Esophagus mucosa (tissue), 1 donor: ENCODE data around the gene CPM. TPM values are rescaled to one million over a fixed set of nuclear protein-coding genes. Genes with fewer than 3 reads are reported as not detected.
A peak's percentile ranks its signal among the peaks of the same experiment; 100 is the strongest.

Source experiments
- ATAC-seq: fragments of 200-7000 bp; cut with Tn5 transposase; one replicate; pipeline ENCODE4 v1.9.1; 2020
- total RNA-seq: library from RNA; stranded (reverse); gene quantifications from one replicate; pipeline ENCODE4 v1.2.4, GENCODE V29; 2023
- donor health status: DM: yes; HTN: yes; CAD: no.

Gene CPM
- total RNA-seq, 1 donor from 2014 or later: 8.2 TPM

GRCh38 chr12:68954811-68955210 is 21.8 kb upstream of the CPM start:
- ATAC-seq: no peak

DNA sequence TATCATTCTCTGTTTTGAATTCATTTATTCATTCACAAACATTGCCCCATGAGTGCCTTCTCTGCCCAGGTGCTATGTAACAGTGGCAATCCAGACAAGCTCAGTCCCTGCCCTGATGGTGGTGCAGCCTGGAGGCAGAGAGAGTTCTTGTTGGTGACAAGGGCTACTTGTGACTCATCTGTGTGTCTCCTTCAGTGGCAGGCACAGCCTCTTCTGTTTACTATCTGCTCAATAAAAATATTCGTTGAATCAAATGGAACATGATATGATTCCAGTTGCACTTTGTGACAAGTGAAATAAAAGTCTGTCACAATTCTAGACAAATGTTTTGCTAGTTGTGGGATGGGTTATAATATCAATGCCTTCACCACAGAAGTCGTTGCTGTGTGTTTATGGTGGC is 20.6 kb upstream of the CPM start:
- ATAC-seq: peak; percentile 60

DNA sequence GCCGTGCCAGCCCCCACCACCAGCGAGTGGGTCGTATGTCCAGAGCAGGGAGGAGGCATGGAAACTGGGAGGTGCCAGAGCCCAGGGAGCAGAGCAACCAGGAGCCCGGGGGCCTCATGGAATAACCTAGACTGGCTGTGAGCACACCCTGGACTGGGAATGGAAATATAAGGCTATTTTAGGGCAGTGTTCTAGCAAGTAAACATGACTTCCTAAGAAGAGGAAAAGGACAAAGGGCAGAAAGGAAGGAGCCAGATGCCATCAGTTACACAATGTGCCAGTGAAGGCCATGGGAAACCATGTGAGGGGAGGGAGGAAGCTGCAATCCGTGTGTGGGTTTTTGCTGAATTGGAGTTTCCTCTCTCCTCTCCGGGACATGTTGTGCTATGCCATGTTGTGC is 18.7 kb upstream of the CPM start:
- ATAC-seq: peak; percentile 31

DNA sequence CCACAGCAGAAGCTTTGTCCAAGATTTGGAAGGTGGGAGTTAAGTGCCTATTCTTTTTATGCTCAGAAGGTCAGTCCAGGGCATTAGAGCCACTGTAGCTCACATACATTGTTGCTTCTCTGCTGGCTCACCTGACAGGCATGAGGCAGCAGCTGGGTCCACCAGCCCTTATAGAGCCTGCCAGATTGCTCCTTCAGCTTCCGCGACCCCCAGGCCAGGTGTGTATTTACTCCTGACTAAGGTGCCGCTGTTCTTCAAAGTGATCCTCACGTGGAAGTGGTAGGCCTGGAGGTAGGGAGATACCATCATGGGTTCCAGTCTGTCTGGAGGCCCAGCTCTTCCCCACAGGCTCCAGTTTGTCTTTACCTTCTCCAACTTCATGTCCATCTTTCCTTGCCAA is 17.5 kb upstream of the CPM start:
- no peak for ATAC-seq

- no peak for ATAC-seq
These were observed 12.3 kb upstream of the CPM start for GRCh38 chr12:68945255-68945654.

DNA sequence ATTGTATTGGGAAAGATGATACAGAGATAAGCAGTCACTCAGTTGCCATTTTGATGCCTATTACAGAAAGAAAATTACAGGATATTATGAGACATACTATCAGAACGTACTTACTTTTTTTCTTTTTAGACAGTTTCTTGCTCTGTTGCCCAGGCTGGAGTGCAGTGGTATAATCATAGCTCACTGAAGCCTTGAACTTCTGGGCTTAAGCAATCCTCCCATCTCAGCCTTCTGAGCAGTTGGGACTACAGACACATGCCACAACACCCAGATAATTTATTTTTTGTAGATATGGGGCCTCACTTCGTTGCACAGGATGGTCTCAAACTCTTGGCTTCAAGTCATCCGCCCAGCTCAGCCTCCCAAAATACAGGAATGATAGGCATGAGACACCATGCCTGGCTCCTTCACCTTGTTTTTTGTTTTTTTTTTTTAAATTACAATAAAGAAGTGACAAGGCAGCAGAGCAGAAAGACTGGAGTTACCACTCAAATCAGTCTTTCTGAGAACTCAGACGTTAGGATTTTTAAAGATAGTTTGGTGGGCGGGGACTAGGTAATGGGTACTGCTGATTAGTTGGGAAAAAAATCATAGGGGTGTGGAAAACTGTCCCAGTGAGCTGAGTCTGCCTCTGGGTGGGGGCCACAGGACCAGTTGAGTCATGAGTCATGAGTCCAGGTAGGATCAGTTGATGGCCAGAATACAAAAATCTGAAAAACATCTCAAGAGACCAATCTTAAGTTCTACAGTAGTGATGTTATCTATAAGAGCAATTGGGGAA is 11.5 kb upstream of the CPM start:
- ATAC-seq: peak; percentile 67

GRCh38 chr12:68943848-68944247 is 10.9 kb upstream of the CPM start:
- no peak for ATAC-seq

GRCh38 chr12:68940731-68941130 is 7.8 kb upstream of the CPM start:
- ATAC-seq: no peak

DNA sequence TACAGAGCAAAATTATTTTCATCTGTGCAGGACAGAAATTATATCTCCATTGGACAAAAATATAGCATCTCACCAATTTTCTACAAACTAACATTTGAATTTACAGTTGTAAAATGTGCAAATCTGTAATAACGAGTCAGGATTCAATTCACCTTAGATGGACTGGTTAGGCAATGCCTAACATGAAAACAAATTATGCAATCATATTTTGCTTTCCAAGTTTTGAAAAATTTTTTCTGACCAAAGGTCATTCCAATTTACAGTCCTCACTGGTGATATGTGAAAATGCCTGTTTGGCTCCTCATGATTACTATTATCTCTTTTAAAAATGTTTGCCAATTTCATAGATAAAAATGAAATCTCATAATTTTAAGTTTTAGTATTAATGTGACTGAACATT is 6.5 kb upstream of the CPM start:
- ATAC-seq: no peak

GRCh38 chr12:68934392-68934791 is 1.4 kb upstream of the CPM start:
- ATAC-seq: no peak

- peak; percentile 41 for ATAC-seq
These were observed 627 bp downstream of the CPM start for GRCh38 chr12:68932128-68932960.

GRCh38 chr12:68930178-68930577 is 2.8 kb downstream of the CPM start:
- no peak for ATAC-seq

DNA sequence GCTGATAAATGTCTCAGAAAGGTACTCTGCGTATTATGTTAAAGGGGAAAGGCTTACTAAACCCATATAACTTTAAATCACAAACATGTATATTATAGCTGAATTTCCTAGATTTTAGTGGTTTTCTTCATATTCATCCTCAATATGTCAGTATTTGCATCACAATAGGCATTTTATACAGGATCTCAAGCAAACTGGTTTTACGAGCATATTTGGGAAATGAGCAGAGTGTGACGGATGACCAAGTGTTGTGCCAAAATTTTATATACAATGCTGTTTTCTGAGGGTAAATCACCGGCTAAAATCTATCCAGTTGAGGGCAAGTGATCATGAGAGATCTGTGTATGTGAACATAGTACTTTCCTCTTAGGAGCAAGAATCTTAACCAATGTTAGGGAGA is 8.4 kb downstream of the CPM start:
- no peak for ATAC-seq

GRCh38 chr12:68919581-68920239 is 13.3 kb downstream of the CPM start:
- no peak for ATAC-seq

DNA sequence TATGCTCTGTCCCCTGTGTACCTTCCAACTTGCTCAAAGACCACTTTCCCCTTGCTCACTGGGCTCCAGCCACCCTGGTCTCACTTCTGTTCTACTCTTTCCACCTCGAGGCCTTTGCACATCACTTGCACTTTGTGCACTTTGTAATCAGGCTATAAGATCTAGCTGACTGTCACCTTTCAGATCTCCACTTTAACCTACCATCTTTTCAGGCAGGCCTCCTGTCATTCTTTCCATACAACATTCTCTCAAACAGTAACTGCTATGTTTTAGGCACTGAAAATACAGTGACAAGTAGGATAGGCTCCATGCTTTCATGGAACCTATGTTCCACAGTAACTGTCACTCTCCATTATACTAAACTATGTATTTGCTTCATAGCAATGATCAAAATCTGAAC is 14.0 kb downstream of the CPM start:
- no peak for ATAC-seq

- ATAC-seq: no peak
These were observed 17.9 kb downstream of the CPM start for GRCh38 chr12:68915055-68915454.

GRCh38 chr12:68913682-68914081 is 19.3 kb downstream of the CPM start:
- no peak for ATAC-seq

GRCh38 chr12:68912916-68913315 is 20.1 kb downstream of the CPM start:
- peak; percentile 15 for ATAC-seq

GRCh38 chr12:68911197-68911718 is 21.7 kb downstream of the CPM start:
- no peak for ATAC-seq

- ATAC-seq: no peak
These were observed 22.8 kb downstream of the CPM start for GRCh38 chr12:68910128-68910527.

DNA sequence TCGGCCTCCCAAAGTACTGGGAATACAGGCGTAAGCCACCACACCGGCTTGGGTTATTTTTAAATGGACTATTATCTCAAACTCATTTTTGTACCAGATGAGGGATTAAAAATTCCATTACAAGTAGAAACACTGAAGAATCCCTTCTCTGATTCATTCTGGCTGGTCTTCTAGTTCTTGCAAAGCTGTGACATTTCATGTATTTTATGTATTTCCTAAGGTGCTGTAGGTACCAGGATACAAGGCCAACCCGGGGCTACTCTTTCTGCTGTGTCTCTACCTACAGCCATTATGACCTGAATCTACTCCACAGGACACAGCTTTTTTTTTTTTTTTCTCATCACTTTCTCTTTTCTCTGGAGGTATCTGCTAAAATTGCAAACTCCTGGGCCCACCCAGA is 24.9 kb downstream of the CPM start:
- no peak for ATAC-seq

GRCh38 chr12:68905733-68906132 is 27.2 kb downstream of the CPM start:
- ATAC-seq: no peak

- peak; percentile 28 for ATAC-seq
These were observed 28.5 kb downstream of the CPM start for GRCh38 chr12:68904351-68904962.
